ENCODE results near the gene GADD45GIP1.
A peak's percentile ranks its signal among the peaks of the same experiment; 100 is the strongest.
"Not testable (repeated sequence)": the region's sequence is repeated elsewhere in the genome, so short reads cannot be mapped to it uniquely, and the experiment has no call there.

Gene GADD45GIP1

GRCh38 chr19:12987781-12988180 is 30.8 kb upstream of the GADD45GIP1 start:
- DNase-seq: peak; percentile 42

- no peak for DNase-seq
Measured at GRCh38 chr19:12987190-12987589, 30.2 kb upstream of the GADD45GIP1 start.

GRCh38 chr19:12986726-12987125 is 29.7 kb upstream of the GADD45GIP1 start:
- DNase-seq: no peak

- DNase-seq: peak; percentile 77
Measured at GRCh38 chr19:12985049-12985776, 28.2 kb upstream of the GADD45GIP1 start.

- DNase-seq: peak; percentile 38
Measured at GRCh38 chr19:12984683-12985048, 27.6 kb upstream of the GADD45GIP1 start.

GRCh38 chr19:12984143-12984627 is 27.2 kb upstream of the GADD45GIP1 start:
- DNase-seq: no peak

GRCh38 chr19:12983542-12984142 is 26.6 kb upstream of the GADD45GIP1 start:
- DNase-seq: peak; percentile 73

- no peak for DNase-seq
Measured at GRCh38 chr19:12983091-12983490, 26.1 kb upstream of the GADD45GIP1 start.

- no peak for DNase-seq
Measured at GRCh38 chr19:12982648-12983047, 25.6 kb upstream of the GADD45GIP1 start.

- DNase-seq: no peak
Measured at GRCh38 chr19:12979974-12980373, 23.0 kb upstream of the GADD45GIP1 start.

- not testable (repeated sequence) for DNase-seq
Measured at GRCh38 chr19:12976109-12976508, 19.1 kb upstream of the GADD45GIP1 start.

- DNase-seq: no peak
Measured at GRCh38 chr19:12975221-12975741, 18.3 kb upstream of the GADD45GIP1 start.

GRCh38 chr19:12974301-12975220 is 17.5 kb upstream of the GADD45GIP1 start:
- no peak for DNase-seq

- no peak for DNase-seq
Measured at GRCh38 chr19:12973236-12973635, 16.2 kb upstream of the GADD45GIP1 start.

- DNase-seq: no peak
Measured at GRCh38 chr19:12970070-12970820, 13.2 kb upstream of the GADD45GIP1 start.

GRCh38 chr19:12969292-12969988 is 12.4 kb upstream of the GADD45GIP1 start, which contains the start of gene DAND5:
Gene DAND5 (plus strand): TSS chr19:12969576. CDS start chr19:12969661, 85 bp downstream.
- DNase-seq: no peak

GRCh38 chr19:12967907-12968306 is 10.9 kb upstream of the GADD45GIP1 start:
- no peak for DNase-seq

GRCh38 chr19:12965812-12966135 is 8.8 kb upstream of the GADD45GIP1 start:
- DNase-seq: no peak

GRCh38 chr19:12965017-12965811 is 8.2 kb upstream of the GADD45GIP1 start:
- peak; percentile 75 for DNase-seq

GRCh38 chr19:12959481-12959880 is 2.5 kb upstream of the GADD45GIP1 start:
- no peak for DNase-seq

- not testable (repeated sequence) for DNase-seq
Measured at GRCh38 chr19:12957389-12957952, 448 bp upstream of the GADD45GIP1 start.
